Measurements from ENCODE around the gene C1QTNF4. TPM values are rescaled to one million over a fixed set of nuclear protein-coding genes. Genes with fewer than 3 reads are reported as not detected.

Gene C1QTNF4
- total RNA-seq, 1 donor from 2014 or later, result 0.24 TPM

- intact Hi-C loops (cut with DNase I), result no loop called here
- no peak for DNase-seq (ENCODE audit: missing footprints)
- ATAC-seq, result no peak
These were observed 9.1 kb upstream of the C1QTNF4 start for GRCh38 chr11:47603295-47603694.

GRCh38 chr11:47599902-47600301, 5.7 kb upstream of the C1QTNF4 start:
- intact Hi-C loops (cut with DNase I), result no loop called here
- no peak for DNase-seq (ENCODE audit: missing footprints)
- ATAC-seq, result no peak

DNA sequence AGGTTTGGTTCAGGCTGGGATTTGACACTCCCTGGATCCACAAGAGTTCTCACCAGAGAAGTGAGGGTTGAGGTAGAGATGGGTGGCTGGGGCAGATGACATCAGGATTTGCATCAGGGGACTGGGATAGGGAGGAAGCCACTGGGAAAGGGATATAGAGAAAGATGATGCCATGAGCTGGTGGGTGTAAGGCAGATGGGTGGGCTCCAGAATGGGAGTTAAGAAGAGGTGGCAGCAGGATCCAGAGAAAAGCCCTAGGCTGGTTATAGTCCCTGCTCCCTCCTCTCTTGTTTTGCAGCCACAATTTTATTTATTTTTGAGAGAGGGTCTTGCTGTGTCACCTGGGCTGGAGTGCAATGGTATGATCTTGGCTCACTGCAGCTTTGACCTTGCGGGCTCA, 1.8 kb upstream of the C1QTNF4 start:
- intact Hi-C loops (cut with DNase I), result loop anchor here (2.0 kb wide), 1 partner anchor 13 kb away; no protein-coding TSS in a partner anchor
- no peak for DNase-seq (ENCODE audit: missing footprints)

GRCh38 chr11:47595029-47595428, 818 bp upstream of the C1QTNF4 start:
- intact Hi-C loops (cut with DNase I), result loop anchor here (2.0 kb wide), 1 partner anchor 14 kb away; no protein-coding TSS in a partner anchor
- ATAC-seq (peak; percentile 92), DNase-seq (ENCODE audit: missing footprints) (no peak)

More for the DNA sequence above, 1.8 kb upstream of the C1QTNF4 start:
- no peak for ATAC-seq

DNA sequence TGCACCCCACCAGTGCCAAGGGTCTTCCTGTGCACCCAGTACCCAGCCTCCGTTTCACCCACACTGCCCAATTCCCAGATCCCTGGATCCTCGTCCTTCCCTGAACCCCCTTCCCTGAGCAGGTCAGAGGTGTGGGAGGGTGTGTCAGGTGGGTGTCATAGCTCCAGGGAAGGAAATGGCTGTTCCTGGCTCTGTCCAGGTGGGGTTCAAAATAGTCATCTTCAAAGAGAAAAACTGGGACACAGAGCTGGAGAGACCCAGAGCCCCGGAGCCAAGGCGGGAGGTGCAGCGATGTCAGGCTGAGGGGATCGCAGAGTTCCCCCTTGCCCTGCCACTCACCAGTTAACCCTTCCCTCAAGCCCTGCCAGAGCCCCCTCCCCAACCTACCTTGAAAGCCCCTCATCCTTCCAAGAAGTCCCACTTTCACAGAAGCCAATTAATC, 698 bp downstream of the C1QTNF4 start:
- DNase-seq (ENCODE audit: missing footprints), result no peak
- ATAC-seq, result no peak
- intact Hi-C loops (cut with DNase I), result no loop called here

GRCh38 chr11:47592970-47593369, 1.2 kb downstream of the C1QTNF4 start:
- ATAC-seq (no peak), DNase-seq (ENCODE audit: missing footprints) (no peak)
- intact Hi-C loops (cut with DNase I), result no loop called here

GRCh38 chr11:47592251-47592650, 2.0 kb downstream of the C1QTNF4 start:
- ATAC-seq, result no peak
- DNase-seq (ENCODE audit: missing footprints), result no peak
- intact Hi-C loops (cut with DNase I), result no loop called here

- DNase-seq (ENCODE audit: missing footprints) (no peak), ATAC-seq (no peak)
- intact Hi-C loops (cut with DNase I), result no loop called here
These were observed 2.4 kb downstream of the C1QTNF4 start for GRCh38 chr11:47591764-47592163.

- no peak for DNase-seq (ENCODE audit: missing footprints)
- peak; percentile 1 for ATAC-seq
- intact Hi-C loops (cut with DNase I), result no loop called here
These were observed 4.0 kb downstream of the C1QTNF4 start for GRCh38 chr11:47589977-47590861.

DNA sequence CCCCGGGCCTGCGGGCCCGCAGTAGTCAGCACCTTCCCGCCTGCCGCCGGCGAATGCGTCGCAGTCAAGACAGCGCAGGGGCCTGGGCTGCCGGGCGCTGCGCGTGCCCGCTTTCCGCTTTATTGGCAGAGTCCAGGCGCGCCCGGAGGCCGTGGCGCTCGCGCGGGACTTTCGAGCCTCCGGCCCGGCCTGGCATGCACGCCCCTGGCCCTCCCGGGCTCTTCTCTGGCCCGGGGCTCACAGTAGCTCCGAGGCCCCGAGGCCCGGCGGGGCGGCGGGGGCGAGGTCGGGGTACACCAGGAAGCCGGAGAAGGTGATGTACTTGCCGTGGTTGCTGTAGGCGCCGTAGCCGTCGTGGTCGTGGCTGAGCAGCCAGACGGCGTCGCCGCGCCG, 4.6 kb downstream of the C1QTNF4 start:
- DNase-seq (ENCODE audit: missing footprints), result no peak
- peak; percentile 18 for ATAC-seq
- intact Hi-C loops (cut with DNase I), result no loop called here

GRCh38 chr11:47589118-47589517, 5.1 kb downstream of the C1QTNF4 start:
- intact Hi-C loops (cut with DNase I), result no loop called here
- ATAC-seq (no peak), DNase-seq (ENCODE audit: missing footprints) (no peak)

- intact Hi-C loops (cut with DNase I), result no loop called here
- DNase-seq (ENCODE audit: missing footprints), result peak; percentile 83
- ATAC-seq, result peak; percentile 32
These were observed 6.4 kb downstream of the C1QTNF4 start for GRCh38 chr11:47587723-47588326.

DNA sequence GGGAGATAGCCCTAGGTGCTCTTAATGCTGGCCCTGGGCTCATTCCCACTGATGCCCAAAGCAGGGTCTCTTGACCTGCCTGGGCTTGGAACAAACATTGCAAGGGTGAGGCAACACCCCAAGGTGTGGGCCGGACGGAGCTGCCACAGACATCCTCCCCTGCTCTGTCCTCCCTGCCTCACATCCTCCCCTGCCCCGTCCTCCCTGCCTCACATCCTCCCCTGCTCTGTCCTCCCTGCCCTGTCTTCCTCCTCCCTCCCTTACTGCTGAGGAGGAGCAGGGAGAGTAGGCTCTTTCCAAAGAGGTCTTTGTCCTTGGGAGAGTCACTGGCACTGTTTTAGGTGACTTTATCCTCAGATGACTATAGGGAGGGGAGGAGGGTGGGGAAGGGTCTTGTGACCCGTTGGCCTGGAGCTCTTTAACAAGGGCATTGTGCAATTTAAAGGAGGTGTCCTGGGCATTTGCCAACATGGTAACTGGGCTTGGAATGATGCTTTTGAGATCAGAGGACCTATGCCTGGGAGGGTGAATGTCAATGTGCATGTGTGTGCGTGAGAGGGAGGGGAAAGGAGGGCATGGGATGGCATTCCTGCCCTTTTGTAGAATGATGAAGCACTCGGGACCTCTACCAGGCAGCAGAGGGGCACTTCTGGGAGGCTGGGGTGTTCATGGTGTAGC, 7.0 kb downstream of the C1QTNF4 start:
- ATAC-seq (no peak), DNase-seq (ENCODE audit: missing footprints) (no peak)
- intact Hi-C loops (cut with DNase I), result no loop called here

DNA sequence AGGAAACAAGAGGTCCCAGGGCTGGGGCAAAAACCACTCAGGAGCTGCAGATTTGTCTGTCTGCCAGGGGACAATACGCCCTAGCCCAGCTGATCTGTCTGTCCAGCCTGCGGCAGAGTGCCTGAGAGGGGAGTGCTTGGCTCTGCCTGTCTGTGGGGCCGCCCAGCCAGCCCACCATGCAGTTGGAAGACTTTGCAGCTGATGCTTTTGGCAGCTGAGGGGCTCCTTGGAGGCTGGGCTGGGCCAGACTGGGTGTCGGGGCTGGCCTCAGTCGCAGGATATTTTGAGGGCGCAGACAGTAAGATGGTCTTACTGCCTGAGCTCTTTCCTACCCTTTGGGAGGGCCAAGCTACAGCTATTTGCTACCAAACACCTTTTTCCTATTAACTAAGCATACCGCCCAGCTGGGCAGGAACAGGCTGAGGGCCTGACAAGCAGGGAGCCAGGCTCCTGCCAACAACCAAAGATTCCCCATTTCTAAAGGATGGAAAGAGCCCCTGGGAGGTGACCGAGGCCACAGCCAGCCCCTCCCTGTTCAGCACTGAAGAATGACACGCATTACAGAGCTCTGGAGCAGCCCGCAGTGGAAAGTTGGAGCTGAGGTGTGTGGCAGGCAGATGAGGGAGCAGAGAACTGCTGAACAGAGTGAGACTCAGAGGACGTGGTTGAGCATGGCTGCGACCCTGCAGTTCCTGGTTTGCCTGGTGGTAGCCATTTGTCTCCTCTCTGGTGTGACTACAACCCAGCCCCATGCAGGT, 7.9 kb downstream of the C1QTNF4 start, which contains the start of gene FAM180B:
Gene FAM180B, plus strand, starts transcription at position 581 of the 758 bp plus-strand sequence. Its CDS starts 91 bp downstream, at position 672.
- intact Hi-C loops (cut with DNase I), result no loop called here
- DNase-seq (ENCODE audit: missing footprints), result no peak
- ATAC-seq, result peak; percentile 32

DNA sequence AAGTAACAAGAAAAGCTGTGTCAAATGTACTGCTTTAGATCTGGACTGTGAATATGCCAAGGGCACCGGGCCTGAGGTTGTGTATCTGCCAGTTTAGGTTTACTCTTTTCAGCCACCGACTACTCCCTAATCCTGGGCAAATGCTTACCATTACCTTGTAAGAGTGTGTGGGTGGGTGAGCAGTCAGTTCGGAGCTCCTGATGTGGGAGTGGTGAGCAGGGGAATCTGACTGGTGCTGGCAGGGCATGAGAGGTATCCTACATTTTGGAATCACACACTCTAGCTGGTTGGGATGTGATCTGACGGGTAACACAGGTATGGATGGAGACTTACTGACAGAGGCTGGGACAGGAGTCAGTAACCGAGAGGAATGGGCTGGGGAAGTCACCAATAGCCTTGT, 10.4 kb downstream of the C1QTNF4 start:
- DNase-seq (ENCODE audit: missing footprints), result no peak
- intact Hi-C loops (cut with DNase I), result no loop called here
- ATAC-seq, result no peak

DNA sequence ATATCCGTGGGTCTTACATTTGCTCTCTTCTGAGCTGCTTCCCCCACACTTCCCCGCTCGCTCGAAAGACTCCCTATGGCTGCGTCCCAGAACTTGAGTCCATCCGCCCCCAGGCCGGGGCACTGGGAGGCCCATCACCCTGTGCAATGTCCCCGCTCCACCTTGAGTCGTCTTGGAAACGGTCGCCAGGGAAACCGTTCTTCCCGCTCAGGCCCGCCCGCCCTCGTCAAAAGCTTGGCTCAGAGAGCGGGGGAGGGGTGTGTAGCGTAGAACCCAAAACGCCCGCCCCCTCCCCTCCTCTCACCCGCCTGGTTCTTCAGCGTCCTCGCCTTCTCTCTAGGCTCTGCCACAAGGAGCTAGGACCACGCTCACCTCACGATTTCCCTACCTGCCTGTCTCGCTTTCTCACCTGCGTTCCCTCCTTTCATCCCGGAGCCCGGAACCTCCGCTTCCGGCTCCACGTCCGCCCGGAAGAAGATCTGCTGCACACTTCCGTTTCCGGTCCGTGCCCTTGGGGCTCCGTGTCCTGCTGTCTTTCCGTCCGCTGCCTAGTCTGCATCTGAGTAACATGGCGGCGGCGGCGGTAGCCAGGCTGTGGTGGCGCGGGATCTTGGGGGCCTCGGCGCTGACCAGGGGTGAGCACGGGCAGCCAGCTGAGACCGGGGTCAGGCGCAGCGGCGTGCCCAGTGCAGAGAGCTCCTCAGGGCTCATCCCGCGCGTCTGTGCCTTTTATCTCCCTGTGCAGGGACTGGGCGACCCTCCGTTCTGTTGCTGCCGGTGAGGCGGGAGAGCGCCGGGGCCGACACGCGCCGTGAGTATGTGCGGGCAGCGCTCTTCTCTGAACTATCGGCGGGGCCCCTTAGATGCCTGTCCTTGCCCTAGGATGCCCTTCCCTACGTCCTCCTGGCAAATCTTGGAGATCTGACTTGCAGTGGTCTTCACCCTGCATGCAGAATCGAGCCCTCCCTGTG, 15.4 kb downstream of the C1QTNF4 start, which contains the start of the genes KBTBD4 and NDUFS3:
Gene KBTBD4, minus strand, starts transcription at position 447 of the 971 bp plus-strand sequence. Its CDS starts 19 bp downstream, at position 428.
Gene NDUFS3, plus strand, starts transcription at position 551 of the 971 bp plus-strand sequence. Its CDS starts 18 bp downstream, at position 569.
- peak; percentile 94 for DNase-seq (ENCODE audit: missing footprints)
- ATAC-seq, result peak; percentile 94
- intact Hi-C loops (cut with DNase I), result loop anchor here (5.0 kb wide), 1 partner anchor 38 kb away; no protein-coding TSS in a partner anchor

- DNase-seq (ENCODE audit: missing footprints), result no peak
- intact Hi-C loops (cut with DNase I), result loop anchor here (5.0 kb wide), 1 partner anchor 40 kb away; no protein-coding TSS in a partner anchor
These were observed 16.7 kb downstream of the C1QTNF4 start for GRCh38 chr11:47577460-47578041.

More at GRCh38 chr11:47577460-47578041, 16.7 kb downstream of the C1QTNF4 start:
- ATAC-seq, result no peak
